Measurements from ENCODE around the gene LSM14B.
"Not testable (repeated sequence)": the region's sequence is repeated elsewhere in the genome, so short reads cannot be mapped to it uniquely, and the experiment has no call there.

The LSM14B gene

GRCh38 chr20:62121776-62122653, at the start of gene LSM14B:
LSM14B (plus strand) TSS chr20:62122475; CDS start chr20:62122667, 192 bp downstream.
- peak; percentile 98 for DNase-seq

GRCh38 chr20:62073323-62073722, 49.0 kb upstream of the LSM14B start:
- DNase-seq: no peak

GRCh38 chr20:62079166-62079565, 43.1 kb upstream of the LSM14B start:
- DNase-seq: no peak

- no peak for DNase-seq
These were observed 41.9 kb upstream of the LSM14B start for GRCh38 chr20:62080249-62080990.

- no peak for DNase-seq
These were observed 39.0 kb upstream of the LSM14B start for GRCh38 chr20:62083312-62083711.

GRCh38 chr20:62084224-62084623, 38.1 kb upstream of the LSM14B start:
- DNase-seq: not testable (repeated sequence)

- no peak for DNase-seq
These were observed 37.1 kb upstream of the LSM14B start for GRCh38 chr20:62085206-62085605.

- peak; percentile 26 for DNase-seq
These were observed 35.0 kb upstream of the LSM14B start for GRCh38 chr20:62087227-62087626.

GRCh38 chr20:62087632-62088031, 34.6 kb upstream of the LSM14B start:
- DNase-seq: no peak

GRCh38 chr20:62088258-62089127, 33.8 kb upstream of the LSM14B start:
- no peak for DNase-seq

GRCh38 chr20:62089393-62089792, 32.9 kb upstream of the LSM14B start:
- no peak for DNase-seq

GRCh38 chr20:62096421-62097380, 25.6 kb upstream of the LSM14B start:
- no peak for DNase-seq

GRCh38 chr20:62097881-62098407, 24.3 kb upstream of the LSM14B start:
- DNase-seq: no peak

GRCh38 chr20:62101078-62101477, 21.2 kb upstream of the LSM14B start:
- no peak for DNase-seq

- DNase-seq: no peak
These were observed 18.6 kb upstream of the LSM14B start for GRCh38 chr20:62103508-62104233.

GRCh38 chr20:62104234-62104789, 18.0 kb upstream of the LSM14B start:
- DNase-seq: no peak

- DNase-seq: no peak
These were observed 17.4 kb upstream of the LSM14B start for GRCh38 chr20:62104791-62105345.

GRCh38 chr20:62105592-62105991, 16.7 kb upstream of the LSM14B start:
- no peak for DNase-seq

- DNase-seq: no peak
These were observed 11.1 kb upstream of the LSM14B start for GRCh38 chr20:62111148-62111547.

GRCh38 chr20:62112368-62112767, 9.9 kb upstream of the LSM14B start:
- DNase-seq: no peak

Measured in eye (tissue), 1 donor.